ENCODE data around the gene ADPRS.

GRCh38 chr1:36062315-36062714 is 26.4 kb upstream of the ADPRS start:
- no peak for TF ChIP-seq CTCF (IDR thresholded peaks at IDR 0.05)
- TF ChIP-seq POLR2A (IDR thresholded peaks at IDR 0.05; ENCODE audit: low read depth), result no peak
- no peak for TF ChIP-seq POLR2AphosphoS5 (IDR thresholded peaks at IDR 0.05)
- TF ChIP-seq EP300 (IDR thresholded peaks at IDR 0.05), result no peak
